Right ventricle myocardium superior (tissue), 1 donor: ENCODE data around the gene CCDC175. TPM values are rescaled to one million over a fixed set of nuclear protein-coding genes. Genes with fewer than 3 reads are reported as not detected.

ENCODE experiments used
- ATAC-seq: fragments of 200-7000 bp; cut with Tn5 transposase; one replicate; pipeline ENCODE4 v1.9.1; 2020; ENCODE audit warnings: mild to moderate bottlenecking; ENCODE audit not compliant: poor library complexity
- DNase-seq: peaks from one replicate; pipeline ENCODE4 v3.0.0-alpha.2; 2020
- intact Hi-C: fragments of 100-400 bp; cut with DNase I; formaldehyde crosslinking; loops from one replicate; pipeline ENCODE4 v1.11.2; 2022
- total RNA-seq: library from RNA; stranded (reverse); fragmentation: NEBNext Ultra II Directional; extraction: Animal tissue kit (Norgen Biotek cat#: 25700); gene quantifications from one replicate; pipeline ENCODE4 v1.2.1, GENCODE V29; 2021
- donor health status: DM: no; HTN: yes; CAD: no; lungs with severe emphysema.

CCDC175 gene
- total RNA-seq, 1 donor from 2014 or later = not detected

DNA sequence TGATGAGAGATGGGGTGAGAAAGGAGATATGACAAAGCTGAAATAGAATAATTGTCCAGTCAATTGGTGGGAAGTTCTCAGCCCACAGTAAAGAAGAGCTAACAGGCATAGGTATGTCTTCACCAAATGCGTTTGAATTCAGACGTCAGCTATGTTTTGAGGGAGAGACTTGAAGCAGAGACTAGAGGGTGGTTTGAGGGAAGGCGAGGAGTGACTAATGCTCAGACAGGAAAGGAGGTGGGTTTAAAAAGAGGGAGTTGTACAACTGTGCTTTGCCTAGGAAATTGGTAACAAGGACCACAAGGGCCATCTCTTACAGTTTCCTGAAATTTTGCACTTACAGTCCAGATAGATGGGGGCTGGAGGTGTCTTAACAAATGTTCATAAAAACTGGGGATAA lies 85.9 kb downstream of the CCDC175 start:
- no peak for ATAC-seq
- DNase-seq = no peak
- intact Hi-C loops = no loop called here

DNA sequence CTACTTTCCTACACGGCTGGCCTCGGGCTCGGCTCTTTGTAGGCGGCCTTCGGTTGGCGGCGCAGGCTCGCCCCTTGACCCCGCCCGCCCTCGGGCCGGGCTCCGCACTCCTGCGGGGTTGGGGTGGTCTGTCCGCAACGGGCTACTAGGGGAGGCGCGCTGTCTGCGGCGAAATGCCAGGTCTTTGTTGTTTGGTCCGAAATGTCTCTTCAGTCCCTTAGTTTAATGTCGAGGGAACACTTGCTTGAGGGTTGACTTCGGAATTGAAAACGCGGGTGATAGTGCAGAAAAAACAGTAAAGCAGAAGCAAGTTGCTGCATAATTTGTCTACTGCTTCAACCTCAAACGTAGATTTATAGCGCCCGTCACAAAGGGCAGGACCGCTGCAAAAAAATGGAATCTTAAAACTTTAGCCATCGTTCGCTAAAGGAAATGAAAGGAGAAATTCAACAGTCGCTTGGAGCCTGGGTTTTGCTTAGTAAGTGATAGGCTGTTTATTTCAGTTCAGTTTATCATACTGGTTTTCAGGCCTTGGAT lies 91.9 kb downstream of the CCDC175 start:
- intact Hi-C loops = no loop called here

DNA sequence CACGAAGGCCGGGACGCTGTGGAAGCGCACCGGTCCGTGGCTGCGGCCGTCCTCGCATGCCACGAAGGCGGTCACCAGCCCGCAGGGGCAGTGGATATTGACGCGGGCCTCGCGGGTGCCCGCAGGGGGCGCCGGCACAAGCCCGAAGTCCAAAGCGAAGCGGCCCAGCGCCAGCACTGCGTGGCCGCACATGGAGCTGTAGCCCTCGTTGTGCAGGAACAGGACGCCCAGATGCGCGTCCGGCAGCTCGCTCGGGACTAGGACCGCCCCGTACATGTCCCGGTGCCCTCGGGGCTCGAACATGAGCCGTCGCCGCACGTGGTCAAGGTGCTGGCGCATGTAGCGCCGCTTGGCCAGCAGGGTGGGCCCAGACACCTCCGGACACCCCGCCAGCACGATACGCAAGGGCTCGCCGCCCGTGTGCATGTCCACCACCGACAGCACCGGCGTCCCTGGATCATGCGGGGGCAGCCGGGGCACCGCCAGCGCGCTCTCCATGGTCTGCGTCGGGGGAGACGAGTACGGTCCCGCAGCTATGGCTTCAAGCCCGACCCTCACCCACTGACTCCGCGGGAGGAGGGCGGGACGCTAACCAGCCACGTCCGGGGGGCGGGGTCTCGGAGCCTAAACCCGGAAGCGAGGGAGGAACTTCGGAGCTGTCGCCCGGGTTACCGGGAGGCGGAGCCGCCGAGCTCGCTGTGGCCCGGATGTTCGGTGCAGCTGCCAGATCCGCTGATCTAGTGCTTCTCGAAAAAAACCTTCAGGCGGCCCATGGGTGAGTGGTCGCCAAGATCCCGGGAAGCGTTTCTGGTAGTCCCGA lies 92.6 kb downstream of the CCDC175 start, which contains the start of the genes JKAMP and L3HYPDH:
TSS of gene JKAMP (plus strand) at position 699 of the 820 bp plus-strand sequence. CDS start at position 772, 73 bp downstream.
TSS of gene L3HYPDH (minus strand) at position 590 of the 820 bp plus-strand sequence. CDS start at position 498, 92 bp downstream.
- intact Hi-C loops = no loop called here
- ATAC-seq = peak; percentile 97
- peak; percentile 99 for DNase-seq

More for the DNA sequence above, 91.9 kb downstream of the CCDC175 start:
- peak; percentile 65 for ATAC-seq
- DNase-seq = no peak

DNA sequence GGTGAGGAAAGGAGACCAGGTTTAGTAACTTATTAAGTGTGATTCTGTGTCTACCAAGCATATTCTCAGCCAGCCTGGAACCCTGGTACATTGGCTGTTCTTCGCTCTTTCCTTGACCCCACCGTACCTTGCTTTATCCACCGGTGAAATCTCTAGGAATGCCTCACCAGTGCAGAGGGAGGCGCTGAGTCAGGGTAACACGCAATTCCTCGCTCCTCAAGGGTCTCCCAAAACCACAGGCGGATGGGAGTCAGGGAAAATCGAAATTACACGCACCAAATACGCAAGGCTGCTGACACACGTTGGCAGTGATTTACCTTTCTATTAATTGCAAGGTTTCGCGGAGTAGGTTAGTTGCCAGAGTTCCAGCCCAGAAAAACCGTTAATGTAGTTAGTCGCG lies 93.2 kb downstream of the CCDC175 start:
- ATAC-seq (peak; percentile 4), DNase-seq (no peak)
- intact Hi-C loops = no loop called here

DNA sequence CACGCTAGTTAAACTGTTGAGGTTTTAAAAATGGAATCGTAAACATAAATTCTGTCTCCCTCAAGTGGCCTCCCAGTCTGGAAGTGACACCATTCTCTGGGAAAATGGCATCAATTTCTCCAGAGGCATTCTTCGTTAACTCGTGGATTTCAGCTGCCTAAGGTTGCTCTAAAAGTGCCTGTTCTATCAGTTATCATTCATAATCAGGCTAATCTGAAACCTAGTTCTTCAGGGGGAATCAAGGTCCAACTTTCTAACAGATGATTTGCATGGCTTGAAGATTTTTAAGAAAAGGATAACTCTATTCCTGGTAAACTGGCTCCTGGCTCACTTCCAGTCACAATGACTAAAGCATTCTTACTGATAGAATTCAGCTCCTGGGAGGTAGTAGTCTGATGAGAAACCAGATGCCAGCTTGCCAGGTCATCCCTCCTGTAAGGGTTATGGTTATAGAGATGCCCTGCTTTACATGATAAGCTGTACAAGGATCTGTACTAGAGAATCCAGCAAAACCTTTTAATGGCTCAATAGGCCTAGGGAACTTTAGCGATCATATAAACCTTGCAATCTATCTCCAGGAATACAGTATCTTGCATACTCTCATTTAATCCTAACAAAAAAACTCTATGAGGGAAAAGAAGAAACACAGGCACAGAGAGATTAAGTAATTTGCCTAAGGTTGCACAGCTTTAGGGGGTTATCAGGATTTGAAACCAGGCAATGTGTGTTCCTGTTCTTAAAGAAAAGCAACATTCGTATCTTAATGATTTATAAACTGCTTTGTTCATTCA lies 93.9 kb downstream of the CCDC175 start:
- intact Hi-C loops = no loop called here
- DNase-seq = no peak
- ATAC-seq = no peak

DNA sequence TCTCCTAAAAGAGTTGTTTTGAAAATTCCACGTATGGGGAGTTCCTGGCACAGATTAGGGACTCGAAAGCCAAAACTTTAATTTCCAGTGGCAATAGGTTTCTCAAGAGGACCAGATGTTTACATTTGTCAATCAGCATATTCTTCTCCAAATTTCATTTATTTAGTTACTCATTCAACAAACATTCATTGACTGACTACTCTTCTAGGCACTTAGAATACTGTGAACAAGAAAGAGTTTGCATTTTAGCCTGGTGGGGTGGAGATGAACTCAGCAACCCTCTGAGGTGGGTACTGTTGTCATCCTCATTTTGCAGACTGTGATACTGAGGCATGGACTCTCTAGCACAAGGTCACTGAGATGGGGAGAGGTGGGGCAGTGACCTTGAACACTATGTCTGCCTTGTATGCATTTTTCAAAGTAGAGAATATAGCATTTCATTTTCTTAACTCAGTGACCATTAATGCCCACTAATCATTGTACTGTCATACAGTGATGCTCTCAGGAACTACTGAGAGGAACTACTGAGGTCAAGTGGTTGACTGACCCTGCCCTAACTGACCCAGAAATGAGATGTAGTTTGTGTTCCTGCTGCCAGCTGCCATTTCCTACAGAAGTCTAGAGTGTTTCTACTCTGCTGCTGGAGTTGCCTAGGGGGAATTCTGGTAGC lies 94.6 kb downstream of the CCDC175 start:
- intact Hi-C loops = no loop called here
- DNase-seq = no peak
- ATAC-seq = no peak

DNA sequence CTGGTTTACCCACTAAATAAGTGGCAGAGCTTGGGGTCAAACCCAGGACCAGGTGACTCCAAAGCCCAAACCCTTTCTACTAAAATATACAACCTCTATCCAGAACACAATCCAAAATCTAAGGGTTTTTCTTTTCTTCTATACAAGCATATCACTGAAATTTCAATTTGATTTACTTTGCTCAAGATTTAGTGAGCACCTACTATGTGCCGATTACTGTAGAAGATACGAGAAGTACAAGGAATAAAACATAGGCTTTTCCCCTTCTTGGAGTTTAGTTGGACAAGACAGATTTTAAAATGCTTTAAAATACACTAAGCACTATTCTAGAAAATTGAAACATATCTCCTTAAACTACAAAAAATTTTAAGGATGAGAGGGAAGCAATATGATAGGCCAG lies 95.2 kb downstream of the CCDC175 start:
- ATAC-seq = no peak

DNA sequence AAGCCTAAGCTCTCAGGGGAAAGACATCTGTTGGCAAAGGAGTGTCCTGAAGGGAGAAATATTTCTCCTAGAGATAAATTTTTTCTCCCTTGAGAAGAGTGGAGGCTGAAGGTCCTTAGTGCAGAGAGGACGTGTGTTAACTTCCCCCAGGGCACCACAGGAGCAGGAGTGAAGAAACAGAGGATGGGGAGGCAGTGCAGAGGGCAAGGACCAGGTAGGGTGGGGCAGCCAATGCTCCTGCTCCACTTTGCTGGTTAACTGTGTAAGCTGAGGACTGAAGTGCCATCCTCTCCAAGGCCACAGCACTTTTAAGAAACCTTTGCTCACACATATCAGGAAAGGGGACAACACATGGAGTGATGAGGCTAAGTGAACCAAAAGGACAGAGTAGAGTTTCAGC lies 96.4 kb downstream of the CCDC175 start:
- intact Hi-C loops = no loop called here
- ATAC-seq (no peak), DNase-seq (no peak)

More for the DNA sequence above, 95.2 kb downstream of the CCDC175 start:
- intact Hi-C loops = no loop called here
- DNase-seq = no peak

DNA sequence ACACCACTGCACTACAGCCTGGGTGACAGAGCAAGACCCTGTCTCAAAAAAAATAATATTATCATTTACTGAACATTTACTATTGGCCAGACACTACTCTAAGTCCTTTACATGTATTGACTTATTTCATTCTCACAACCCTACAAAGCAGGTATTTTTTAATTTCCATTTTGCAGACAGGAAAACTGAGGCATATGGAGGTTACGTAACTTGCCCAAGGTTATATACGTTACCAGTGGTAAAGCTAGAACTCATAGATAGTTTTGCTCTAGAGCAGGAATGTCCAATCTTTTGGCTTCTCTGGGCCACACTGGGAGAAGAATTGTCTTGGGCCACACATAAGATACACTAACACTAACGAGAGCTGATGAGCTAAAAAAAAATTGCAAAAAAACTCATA lies 98.1 kb downstream of the CCDC175 start:
- DNase-seq = no peak

DNA sequence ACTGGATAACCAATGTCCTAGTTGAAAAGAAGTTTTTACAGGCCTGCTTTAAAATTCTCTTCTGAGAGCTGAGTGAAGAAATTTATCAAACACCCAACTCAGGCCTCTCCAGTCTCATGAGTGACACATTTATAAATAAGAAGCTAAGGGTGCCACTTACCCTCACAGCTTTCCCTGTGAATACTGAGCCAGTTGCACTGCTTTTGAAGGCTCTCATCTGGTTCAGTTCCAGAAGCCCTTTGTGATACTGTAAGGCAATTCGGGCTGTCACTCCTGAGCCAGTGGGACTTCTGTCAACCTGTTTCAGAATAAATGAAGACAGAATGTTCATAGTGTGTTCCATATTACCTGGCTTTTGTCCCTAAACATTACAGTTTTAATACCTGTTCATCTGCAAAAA lies 100.9 kb downstream of the CCDC175 start:
- intact Hi-C loops = no loop called here
- DNase-seq = no peak
- ATAC-seq = peak; percentile 71

More for the DNA sequence above, 98.1 kb downstream of the CCDC175 start:
- no peak for ATAC-seq
- intact Hi-C loops = no loop called here

DNA sequence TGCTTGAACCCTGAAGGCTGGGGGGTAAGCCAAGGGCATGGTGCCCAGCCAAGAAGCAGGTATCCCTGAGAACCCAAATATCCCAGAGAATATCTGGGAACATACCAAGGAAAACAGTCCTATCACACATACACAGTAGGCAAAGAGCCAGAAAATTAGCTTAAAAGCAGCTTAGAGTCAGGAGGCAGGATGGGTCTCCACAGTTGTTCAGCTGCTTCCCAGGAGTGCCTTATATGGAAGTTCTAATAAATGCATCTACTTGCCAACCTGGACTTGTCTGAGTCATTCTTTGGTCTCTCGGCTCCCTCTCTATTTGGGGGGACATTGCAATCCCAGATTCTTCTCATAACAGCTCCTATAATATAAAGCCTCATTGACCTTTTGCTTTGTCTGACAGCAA lies 102.4 kb downstream of the CCDC175 start:
- intact Hi-C loops = no loop called here
- ATAC-seq (peak; percentile 22), DNase-seq (no peak)

DNA sequence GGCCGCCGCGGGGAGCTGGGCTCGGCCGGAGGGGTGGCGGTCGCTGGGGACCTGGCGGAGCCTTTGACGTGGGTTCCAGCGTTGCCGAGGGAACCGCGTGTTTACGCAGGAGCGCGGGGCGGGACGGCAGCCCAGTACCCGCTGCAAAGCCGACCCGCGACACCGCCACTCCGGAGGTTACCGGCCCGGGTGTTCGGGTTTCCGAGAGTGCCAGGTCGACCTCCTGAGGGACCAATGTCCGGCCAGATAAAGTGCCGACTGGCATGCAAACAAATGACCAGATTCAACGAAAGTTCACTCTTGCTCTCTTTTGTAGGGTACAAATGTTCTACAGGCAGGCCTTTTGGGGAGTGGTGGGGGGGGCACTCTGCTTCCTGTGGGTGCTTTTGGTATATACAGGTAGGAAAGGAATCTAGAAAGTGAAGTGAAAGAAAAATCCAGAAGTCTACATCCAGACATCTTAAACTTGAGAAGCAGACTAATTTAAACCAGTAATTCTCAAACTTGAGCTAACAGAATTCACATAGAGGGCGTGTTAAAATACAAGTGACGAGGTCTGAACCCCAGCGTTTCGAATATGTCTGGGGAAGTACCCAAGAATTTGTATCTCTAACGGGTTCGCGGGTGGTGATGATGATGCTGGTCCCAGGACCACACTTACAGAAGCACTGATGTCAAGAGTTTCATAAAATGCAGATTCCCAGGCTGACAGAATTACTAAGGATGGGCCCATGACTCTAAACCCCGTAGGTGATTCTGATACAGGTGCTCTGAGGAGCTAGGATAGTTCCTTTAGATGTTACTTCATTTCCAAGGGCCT lies 111.1 kb downstream of the CCDC175 start, which contains the start of gene GPR135:
TSS of gene GPR135 (minus strand) at position 65 of the 820 bp plus-strand sequence. CDS start 154 bp downstream, outside the sequence.
- ATAC-seq (peak; percentile 73), DNase-seq (peak; percentile 73)
- intact Hi-C loops = no loop called here

DNA sequence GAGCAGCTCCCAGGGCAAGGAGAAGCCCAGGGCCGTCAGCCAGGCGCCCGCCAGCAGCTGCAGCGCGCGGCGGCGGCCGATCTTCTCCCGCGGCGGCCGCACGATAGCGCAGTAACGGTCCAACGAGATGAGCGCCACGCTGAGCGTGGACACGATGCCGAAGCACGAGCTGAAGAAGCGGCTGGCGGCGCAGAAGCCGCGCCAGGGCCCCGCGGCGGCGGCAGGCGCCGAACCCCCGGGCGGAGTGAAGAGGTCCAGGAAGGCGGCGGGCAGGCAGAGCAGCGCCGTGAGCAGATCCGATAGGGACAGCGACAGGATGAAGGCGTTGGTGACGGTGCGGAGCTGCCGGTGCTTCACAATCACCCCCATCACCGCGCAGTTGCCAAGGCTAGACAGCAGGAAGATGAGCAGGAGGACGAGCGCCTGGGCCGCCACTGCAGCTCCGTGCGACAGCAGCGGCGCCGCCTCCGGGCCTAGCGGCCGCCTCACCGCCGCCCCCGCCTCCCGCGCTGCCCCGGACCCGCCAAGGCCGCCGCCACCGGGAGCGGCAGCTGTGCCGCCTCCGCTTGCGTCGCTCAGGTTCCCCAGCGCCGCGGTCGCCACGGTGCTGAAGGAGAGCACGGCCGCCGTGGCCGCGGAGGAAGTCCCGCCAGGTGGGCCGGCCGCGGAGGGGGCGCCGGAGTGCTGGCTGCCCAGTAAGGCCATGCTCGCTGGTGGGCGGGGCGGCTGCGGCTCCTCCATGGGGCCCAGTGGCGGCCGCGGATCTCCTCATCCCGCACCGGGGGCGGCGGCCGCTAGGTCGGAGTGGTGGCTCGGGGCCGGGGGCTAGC lies 111.9 kb downstream of the CCDC175 start:
- intact Hi-C loops = no loop called here
- peak; percentile 94 for ATAC-seq
- peak; percentile 81 for DNase-seq

DNA sequence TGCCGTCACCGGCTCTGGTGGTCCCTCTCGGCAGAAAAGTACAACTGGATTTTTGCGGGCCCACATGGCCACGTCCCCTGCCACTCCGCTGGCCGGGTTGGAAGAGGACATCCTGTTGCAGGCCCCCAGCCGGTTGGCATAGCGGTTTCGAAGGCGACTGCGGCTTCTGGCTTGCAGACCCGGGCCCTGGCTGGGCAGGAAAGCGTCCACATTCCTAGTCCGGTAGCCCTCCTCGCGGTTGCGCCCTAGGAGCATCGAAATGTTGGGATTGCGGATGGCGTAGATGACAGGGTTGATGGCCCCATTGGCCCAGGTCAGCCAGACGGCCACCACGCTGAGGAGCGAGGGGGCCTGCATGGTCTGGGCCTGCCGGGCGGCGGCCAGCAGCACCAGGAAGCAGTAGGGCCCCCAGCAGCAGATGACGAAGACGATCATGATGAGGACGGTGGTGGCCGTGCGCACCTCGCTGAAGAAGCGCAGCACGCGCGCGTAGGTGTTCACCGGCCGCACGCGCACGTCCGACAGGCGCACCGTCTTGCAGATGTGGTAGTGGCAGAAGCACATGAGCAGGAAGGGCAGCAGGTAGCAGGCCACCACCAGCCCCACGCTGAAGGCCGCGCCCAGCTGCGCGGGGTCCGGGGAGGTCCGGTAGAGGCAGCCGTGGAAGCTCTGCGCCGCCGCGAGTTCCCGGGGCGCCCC lies 112.7 kb downstream of the CCDC175 start:
- no peak for DNase-seq
- ATAC-seq = no peak
- intact Hi-C loops = no loop called here

DNA sequence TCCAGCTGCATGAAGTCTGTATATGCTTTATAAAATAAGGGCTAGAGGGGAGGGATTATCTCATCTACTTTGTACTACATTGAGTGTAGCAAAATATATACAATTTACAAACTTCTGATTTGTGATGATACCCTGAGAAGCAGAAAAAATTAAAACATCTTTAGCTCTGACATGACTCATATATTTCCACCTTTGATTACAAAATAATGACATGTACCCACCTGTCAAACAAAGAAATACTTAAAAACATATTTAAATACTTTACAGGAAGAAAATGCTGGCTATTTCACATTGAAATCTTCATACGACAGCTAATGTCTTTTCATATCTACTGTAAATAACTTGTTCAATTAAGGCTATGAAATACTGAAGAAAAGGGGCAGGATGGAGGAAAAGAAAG lies 114.7 kb downstream of the CCDC175 start:
- DNase-seq = no peak
- intact Hi-C loops = no loop called here
- ATAC-seq = no peak

DNA sequence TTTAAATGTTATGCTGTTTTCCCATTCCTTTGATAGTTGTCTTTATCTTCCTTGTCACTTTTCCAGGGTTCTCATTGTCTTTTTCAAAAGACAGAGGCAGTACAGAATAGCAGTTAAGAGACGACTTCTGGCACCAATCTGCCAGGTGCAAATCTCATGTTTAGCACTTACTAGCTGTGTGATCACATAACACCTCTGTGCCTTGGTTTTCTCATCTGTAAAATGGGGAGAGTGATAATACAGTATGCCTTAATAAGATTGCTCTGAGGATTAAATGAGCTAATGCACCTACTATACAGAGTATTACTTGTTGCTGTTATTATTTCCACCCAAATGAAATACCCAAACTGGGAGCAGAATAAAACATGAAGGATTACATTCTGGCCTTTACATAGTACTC lies 116.2 kb downstream of the CCDC175 start:
- intact Hi-C loops = no loop called here
- no peak for ATAC-seq

DNA sequence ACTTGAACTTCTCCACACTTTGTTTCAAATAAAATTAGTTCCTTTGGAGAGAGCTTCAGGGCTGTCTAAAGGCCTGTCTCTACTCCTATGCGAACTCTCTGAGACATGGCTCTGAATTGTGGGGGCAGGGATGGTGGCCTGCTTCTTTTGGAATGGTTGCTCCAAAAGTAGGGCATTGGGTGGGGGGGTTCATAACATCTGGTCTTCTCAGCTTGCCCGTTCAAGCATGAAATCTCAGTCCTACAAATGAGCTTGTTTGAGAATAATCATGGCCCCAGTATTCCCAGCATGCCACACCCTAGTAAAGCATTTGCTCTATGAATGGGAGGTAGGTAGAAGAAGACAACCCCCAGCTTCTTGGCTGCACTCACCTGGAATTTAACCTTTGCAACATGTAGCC lies 118.1 kb downstream of the CCDC175 start:
- DNase-seq (no peak), ATAC-seq (no peak)
- intact Hi-C loops = no loop called here

More for the DNA sequence above, 116.2 kb downstream of the CCDC175 start:
- DNase-seq = no peak
